ENCODE data around the gene EXD1. TPM values are rescaled to one million over a fixed set of nuclear protein-coding genes. Genes with fewer than 3 reads are reported as not detected.

EXD1 gene
- total RNA-seq, 1 experiment from 2014 or later: not detected

DNA sequence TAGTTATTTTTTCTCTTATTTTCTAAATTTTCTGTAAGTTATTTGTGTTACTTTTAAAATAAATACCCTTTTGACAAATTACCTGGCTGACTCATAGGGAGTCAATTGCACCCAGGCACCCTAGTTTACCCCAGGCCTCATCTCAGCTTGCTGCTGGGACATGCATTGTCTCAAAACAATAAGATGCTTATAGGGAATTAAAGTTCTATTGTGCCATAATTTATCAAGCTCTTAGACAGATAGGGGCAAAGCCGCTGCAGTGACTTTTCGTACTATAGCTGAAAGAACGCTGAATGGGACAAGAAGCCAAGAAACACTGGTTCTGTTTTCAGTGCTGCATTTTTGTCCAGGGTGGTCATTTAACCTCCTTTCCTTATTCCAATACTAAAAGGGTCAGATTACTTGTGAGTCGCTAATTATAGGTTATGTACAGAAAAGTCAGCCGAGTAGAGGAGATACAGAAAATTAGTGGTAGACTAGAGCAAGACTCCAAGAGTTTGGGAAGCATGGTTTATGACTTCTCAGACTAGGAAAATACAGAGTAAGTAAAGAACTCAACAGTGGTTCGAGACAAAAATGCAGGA lies 50.3 kb downstream of the EXD1 start:
- H3K27ac ChIP-seq: no peak overlapping the region
- H3K9me3 ChIP-seq (ENCODE audit: insufficient read depth, low read depth): no peaks in the 10 kb centered on the region
- H2AFZ ChIP-seq: no peak overlapping the region
- H3K27me3 ChIP-seq (ENCODE audit: insufficient read depth, low read depth): no peaks in the 10 kb centered on the region
- no TSS peak for BruUV-seq (replicated peaks)
- ChIA-PET POLR2A (ENCODE audit: unreplicated experiment) (no interaction called here), CTCF (no interaction called here)
- no peak for DNase-seq
- H3K4me1 ChIP-seq (replicated peaks; ENCODE audit: insufficient read depth): peaks cover 9% of the 10 kb centered on the region
- H4K20me1 ChIP-seq (ENCODE audit: insufficient read depth): no peaks in the 10 kb centered on the region
- H3K36me3 ChIP-seq (ENCODE audit: low read depth): no peaks in the 10 kb centered on the region
- intact Hi-C loops (cut with micrococcal nuclease; ENCODE audit: unreplicated experiment): loop anchor here (5.0 to 10.0 kb wide), 2 partner anchors 63 to 165 kb away; partner anchors contain the start of gene INO80
- peak overlapping the region; percentile 36 for H3K4me2 ChIP-seq
- no peaks in the 10 kb centered on the region for H3K9me2 ChIP-seq (ENCODE audit: insufficient read depth)
- no peak overlapping the region for H3K4me3 ChIP-seq
- no peaks in the 10 kb centered on the region; the same call in 1 of the 2 replicates for H3F3A ChIP-seq (ENCODE audit: insufficient read depth, low read depth)
- no peaks in the 10 kb centered on the region for H3K79me2 ChIP-seq (ENCODE audit: low read depth)
- TF ChIP-seq, protein P1, sequence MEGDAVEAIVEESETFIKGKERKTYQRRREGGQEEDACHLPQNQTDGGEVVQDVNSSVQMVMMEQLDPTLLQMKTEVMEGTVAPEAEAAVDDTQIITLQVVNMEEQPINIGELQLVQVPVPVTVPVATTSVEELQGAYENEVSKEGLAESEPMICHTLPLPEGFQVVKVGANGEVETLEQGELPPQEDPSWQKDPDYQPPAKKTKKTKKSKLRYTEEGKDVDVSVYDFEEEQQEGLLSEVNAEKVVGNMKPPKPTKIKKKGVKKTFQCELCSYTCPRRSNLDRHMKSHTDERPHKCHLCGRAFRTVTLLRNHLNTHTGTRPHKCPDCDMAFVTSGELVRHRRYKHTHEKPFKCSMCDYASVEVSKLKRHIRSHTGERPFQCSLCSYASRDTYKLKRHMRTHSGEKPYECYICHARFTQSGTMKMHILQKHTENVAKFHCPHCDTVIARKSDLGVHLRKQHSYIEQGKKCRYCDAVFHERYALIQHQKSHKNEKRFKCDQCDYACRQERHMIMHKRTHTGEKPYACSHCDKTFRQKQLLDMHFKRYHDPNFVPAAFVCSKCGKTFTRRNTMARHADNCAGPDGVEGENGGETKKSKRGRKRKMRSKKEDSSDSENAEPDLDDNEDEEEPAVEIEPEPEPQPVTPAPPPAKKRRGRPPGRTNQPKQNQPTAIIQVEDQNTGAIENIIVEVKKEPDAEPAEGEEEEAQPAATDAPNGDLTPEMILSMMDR (conservative IDR thresholded peaks at IDR 0.05): no peak
- no peak for TF ChIP-seq EZH2 (IDR thresholded peaks at IDR 0.05; ENCODE audit: low read depth)

DNA sequence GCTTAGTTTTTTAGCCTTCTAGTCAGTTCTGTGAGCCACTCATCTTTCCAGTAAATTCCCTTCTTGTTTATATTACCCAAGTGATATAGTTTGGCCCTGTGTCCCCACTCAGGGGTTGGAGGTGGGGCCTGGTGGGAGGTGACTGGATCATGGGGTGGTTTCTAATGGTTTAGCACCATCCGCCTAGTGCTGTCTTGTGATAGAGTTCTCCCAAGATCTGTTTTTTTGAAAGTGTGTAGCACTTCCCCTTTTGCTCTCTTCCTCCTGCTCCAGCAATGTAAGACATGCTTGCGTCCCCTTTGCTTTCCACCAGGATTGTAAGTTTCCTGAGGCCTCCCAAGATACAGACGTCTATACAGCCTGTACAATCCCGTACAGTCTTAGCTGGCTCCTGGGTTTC lies 60.8 kb downstream of the EXD1 start:
- ChIA-PET CTCF (no interaction called here), POLR2A (ENCODE audit: unreplicated experiment) (no interaction called here)
- H3K9me2 ChIP-seq (ENCODE audit: insufficient read depth): no peaks in the 10 kb centered on the region
- H3K4me3 ChIP-seq: no peak overlapping the region
- H3K27me3 ChIP-seq (ENCODE audit: insufficient read depth, low read depth): no peaks in the 10 kb centered on the region
- H3K4me2 ChIP-seq: no peak overlapping the region
- H2AFZ ChIP-seq: no peak overlapping the region
- H3K4me1 ChIP-seq (replicated peaks; ENCODE audit: insufficient read depth): no peaks in the 10 kb centered on the region
- H3K9me3 ChIP-seq (ENCODE audit: insufficient read depth, low read depth): no peaks in the 10 kb centered on the region
- DNase-seq: no peak
- H3K36me3 ChIP-seq (ENCODE audit: low read depth): no peaks in the 10 kb centered on the region
- no TSS peak for BruUV-seq (replicated peaks)
- H3K27ac ChIP-seq: no peak overlapping the region
- H3K79me2 ChIP-seq (ENCODE audit: low read depth): no peaks in the 10 kb centered on the region
- intact Hi-C loops (cut with micrococcal nuclease; ENCODE audit: unreplicated experiment): no loop called here
- TF ChIP-seq EZH2 (IDR thresholded peaks at IDR 0.05; ENCODE audit: low read depth): no peak
- TF ChIP-seq, protein P1 (conservative IDR thresholded peaks at IDR 0.05): no peak
- no peaks in the 10 kb centered on the region for H4K20me1 ChIP-seq (ENCODE audit: insufficient read depth)
- no peaks in the 10 kb centered on the region for H3F3A ChIP-seq (ENCODE audit: insufficient read depth, low read depth)

DNA sequence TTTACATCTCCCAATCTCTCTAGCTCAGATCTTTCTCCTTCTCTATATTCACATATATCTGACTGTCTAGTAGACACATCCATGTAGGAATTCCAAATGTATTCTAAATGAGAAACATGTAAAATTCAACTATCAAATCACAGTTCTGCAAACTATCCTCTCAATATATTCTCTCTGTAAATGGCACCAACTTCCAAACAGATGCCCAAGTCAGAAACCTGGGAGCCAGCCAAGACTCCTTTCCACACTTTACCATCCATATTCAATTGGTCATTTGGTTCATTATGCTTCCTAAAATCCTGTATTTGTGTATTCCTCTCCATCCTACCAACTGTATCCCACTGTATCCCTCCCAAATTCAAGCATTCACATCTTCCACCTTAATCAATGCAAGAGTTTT lies 61.5 kb downstream of the EXD1 start:
- intact Hi-C loops (cut with micrococcal nuclease; ENCODE audit: unreplicated experiment): no loop called here
- ChIA-PET POLR2A (ENCODE audit: unreplicated experiment) (no interaction called here), CTCF (no interaction called here)

More for the DNA sequence above, 61.5 kb downstream of the EXD1 start:
- no TSS peak for BruUV-seq (replicated peaks)
- no peak overlapping the region for H2AFZ ChIP-seq
- no peak for DNase-seq
- H3K4me2 ChIP-seq: no peak overlapping the region
- no peaks in the 10 kb centered on the region for H3K79me2 ChIP-seq (ENCODE audit: low read depth)
- H3K9me3 ChIP-seq (ENCODE audit: insufficient read depth, low read depth): no peaks in the 10 kb centered on the region
- H3F3A ChIP-seq (ENCODE audit: insufficient read depth, low read depth): no peaks in the 10 kb centered on the region
- H3K4me1 ChIP-seq (replicated peaks; ENCODE audit: insufficient read depth): no peaks in the 10 kb centered on the region
- no peaks in the 10 kb centered on the region for H4K20me1 ChIP-seq (ENCODE audit: insufficient read depth)
- TF ChIP-seq, protein P1 (conservative IDR thresholded peaks at IDR 0.05): no peak
- H3K27ac ChIP-seq: no peak overlapping the region
- no peaks in the 10 kb centered on the region for H3K36me3 ChIP-seq (ENCODE audit: low read depth)
- no peak overlapping the region for H3K4me3 ChIP-seq
- H3K9me2 ChIP-seq (ENCODE audit: insufficient read depth): no peaks in the 10 kb centered on the region
- no peaks in the 10 kb centered on the region for H3K27me3 ChIP-seq (ENCODE audit: insufficient read depth, low read depth)

Measured in PC-9 (cell line).